ENCODE results near the gene ODAD2.
"Not testable (repeated sequence)": the region's sequence is repeated elsewhere in the genome, so short reads cannot be mapped to it uniquely, and the experiment has no call there.

Gene ODAD2

DNA sequence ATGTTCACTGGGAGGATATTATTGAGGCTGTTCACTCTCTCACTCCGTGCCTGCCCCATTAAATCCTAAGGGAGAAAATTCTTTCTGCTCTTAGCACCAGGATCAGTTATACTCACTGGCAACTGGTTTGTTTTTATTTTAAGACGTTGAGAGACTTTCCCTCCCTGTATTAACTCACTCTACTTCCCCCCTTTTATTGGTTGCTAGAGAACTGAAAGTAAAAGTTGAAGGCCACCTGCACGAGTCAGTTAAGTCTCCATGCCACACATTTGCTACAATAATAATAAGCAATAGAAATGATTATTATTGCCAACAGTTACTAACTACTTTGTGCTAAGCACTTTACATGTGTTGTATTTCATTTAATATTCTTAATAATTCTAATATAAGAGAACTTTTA, 40.5 kb downstream of the ODAD2 start:
- DNase-seq = not testable (repeated sequence)

DNA sequence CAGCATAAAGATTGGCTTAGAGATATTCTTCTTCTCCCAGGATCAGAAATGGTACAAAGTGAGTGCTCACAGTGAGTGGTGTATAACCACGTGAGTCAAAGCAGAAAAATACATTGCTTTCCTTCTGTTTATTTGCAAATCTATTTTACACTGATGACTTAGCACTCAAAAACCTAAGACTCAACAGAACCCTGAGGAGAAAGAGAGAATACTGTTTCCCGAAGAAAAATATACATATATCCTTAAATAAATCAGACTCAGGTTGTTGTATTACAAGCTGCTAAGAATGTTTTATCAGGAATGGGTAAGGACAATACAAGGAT, 48.7 kb downstream of the ODAD2 start:
- no peak for DNase-seq

DNA sequence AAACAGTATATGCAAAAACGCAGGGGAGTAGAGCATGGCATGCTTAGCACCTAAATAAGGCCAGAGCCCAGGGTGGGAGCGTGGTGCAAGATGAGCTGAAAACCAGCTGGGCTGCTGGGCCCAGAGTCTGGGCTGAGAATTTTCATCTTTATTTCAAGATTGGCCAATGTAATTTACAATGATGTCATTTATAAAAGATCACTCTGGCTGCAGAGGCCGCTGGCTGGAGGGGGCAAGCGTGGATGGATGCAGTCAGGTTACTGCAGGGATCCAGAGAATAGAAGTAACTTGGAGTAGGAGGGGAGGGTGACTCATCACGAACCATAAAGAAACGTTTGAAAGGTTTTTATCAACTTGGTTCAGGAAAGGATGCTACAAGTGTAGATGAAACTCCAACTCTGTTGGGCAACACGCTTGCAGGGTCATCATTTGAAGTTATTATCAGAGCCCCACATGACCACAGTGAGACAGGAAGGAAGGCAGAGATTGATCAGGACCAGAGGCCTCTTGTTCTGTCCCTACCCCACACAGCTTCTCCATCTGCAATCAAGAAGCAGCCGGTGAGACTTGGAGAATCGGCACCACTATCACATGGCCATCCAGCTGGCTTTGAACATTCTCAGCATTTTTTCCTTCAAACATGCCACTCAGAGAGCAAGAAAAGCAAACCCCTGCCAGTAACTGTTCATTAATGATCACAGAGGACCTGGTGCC, 49.2 kb downstream of the ODAD2 start:
- no peak for DNase-seq

DNA sequence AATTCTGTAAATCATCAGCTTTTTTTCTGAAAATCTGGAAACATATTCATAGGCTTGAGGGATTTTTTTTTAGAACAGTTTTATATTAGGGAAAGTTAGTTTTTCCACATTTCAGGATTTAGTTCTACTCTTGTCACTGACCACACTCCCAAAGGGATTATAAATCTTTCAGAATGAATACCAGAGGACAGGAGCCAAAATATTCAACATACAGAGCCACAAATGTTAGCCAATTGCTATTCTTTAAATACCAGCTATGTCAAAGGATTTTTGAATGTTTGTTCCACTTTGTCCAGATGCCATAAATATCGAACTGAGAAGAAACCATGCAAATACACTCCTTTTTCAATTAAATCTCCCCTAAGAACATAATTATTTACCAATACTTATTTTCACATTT, 50.7 kb downstream of the ODAD2 start:
- DNase-seq = no peak

DNA sequence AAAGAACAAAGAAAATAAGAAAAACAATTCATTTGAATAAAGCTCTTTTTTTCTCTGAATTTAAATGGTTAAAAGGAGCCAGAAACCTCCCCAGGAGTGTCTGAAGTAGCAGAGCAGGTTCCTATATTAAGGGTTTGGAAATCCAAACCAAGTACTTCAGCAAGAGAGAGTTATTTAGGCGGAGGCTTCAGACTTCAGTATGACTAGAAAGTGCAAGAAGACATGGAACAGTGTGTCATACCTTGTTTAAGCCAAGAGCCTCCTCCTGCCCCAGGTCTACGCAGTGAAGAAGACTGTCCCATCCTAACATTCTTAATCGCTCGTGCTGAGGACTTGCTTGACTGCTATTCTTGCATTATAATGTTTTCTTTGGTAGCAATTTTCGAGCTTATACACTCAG, 51.3 kb downstream of the ODAD2 start:
- no peak for DNase-seq

DNA sequence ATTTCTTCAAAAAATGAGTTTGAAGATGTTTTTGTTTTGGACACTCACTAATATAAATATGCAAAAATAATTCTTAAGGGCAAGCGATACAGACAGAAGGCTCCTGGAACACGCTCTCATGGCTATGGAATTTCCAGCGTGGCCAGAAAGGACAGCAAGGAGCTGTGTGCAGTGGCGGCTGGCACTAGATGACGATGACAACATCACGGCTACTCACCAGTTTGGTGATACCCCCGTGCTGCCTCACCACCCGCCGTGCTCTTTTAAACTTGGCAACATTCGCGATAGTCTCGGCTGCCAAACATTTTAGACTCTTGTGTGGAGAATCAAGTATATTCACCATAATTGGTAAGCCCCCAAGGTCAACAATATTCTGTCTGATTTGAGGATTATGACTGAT, 54.9 kb downstream of the ODAD2 start:
- no peak for DNase-seq

DNA sequence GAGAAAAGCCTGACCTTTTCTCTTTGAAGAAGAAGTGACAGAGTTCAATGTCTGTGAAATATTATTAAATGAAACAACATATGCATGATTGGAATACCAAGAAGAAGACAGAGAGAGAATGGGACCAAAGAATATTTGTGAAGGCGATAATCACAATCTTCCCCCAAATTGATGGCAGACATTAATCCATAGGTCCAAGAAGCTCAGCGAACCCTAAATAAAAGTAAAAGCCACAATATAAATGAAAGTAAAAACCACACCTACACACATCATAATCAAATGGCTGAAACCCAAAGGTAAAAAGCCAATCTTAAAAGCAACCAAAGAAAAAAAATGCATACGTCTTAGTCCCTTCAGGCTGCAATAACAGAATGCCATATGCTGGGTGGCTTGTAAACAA, 84.0 kb downstream of the ODAD2 start:
- no peak for DNase-seq

DNA sequence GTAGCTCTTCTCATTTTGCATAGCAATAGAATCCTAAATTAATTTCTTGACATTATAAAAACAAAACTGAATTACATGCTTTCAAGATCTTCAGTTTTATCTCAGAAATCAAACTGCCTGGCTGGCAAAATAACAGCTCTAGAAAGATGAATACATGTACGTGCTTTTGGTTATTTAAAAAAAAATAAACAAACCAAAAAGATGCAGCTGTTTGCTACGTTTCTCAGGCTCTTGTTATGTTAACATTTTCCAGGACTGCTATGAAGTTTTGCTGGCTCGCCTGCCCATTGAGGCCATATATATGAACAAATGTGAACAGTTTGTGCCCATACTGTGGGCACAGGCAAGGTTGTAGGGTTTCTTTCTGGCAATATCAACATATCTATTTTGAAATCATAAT, 86.6 kb downstream of the ODAD2 start:
- DNase-seq = no peak

DNA sequence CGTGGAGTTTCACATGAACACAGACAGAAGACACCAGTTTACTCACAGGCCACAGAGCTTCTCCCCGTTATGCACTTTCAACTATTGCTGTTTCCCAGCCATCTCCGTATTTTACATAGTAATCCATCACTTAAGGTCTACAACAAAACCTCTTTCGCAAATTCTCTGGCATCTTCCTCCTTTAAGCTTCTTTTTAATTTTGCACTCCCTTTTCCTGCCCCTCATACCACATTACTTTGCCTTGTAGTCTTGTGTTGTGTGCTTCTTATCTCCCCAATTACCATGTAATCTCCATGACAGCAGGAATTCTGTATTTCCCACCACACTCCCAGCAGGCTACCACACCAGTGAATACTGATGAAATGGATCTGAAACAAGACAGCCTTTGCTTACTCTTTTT, 87.3 kb downstream of the ODAD2 start:
- DNase-seq = no peak

DNA sequence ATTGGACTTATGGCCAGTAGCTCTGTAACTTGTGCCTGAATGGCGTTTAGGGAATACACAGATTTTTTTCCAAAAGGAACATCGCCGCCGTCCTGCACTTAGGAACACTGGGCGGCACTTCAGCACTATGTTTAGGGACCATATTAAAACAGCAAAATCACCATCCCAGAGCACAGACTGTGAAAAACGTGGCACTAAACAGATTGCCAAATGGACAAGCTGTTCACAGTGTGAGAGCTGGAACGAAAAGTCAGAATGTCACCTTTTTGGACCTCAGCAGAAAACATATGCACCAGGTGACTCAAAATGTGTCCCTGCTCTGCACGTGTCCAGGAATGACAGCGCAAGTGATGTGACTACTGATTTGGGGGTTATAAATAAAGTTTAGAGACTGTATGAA, 87.9 kb downstream of the ODAD2 start:
- DNase-seq = no peak

DNA sequence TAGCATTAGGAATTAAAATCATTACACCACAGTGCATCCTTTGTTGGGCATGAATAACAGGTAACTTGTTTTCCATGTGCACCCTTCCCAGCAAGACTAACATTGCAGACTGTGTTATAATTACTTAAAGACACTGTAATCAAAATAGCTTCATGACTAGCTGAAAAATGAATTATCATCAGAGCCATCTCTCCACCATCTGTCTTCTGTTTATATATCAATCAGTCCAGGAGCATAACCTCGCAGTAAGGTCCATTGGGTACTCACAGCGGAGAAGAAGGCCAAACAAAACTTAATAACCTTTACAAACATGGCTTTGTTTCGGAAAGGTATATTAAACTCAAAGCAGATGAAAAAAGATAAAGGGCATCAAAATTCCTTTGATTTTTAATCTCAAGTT, 90.6 kb downstream of the ODAD2 start:
- DNase-seq = no peak

DNA sequence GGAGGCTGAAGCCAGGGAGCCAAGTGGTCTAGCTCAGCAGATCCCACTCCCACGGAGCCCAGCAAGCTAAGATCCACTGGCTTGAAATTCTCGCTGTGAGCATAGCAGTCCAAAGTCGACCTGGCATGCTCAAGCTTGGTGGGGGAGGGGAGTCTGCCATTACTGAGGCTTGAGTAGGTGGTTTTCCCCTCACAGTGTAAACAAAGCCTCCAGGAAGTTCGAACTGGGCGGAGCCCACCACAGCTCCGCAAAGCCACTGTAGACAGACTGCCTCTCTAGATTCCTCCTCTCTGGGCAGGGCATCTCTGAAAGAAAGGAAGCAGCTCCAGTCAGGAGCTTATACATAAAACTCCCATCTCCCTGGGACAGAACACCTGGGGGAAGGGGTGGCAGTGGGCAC, 99.4 kb downstream of the ODAD2 start:
- not testable (repeated sequence) for DNase-seq

DNA sequence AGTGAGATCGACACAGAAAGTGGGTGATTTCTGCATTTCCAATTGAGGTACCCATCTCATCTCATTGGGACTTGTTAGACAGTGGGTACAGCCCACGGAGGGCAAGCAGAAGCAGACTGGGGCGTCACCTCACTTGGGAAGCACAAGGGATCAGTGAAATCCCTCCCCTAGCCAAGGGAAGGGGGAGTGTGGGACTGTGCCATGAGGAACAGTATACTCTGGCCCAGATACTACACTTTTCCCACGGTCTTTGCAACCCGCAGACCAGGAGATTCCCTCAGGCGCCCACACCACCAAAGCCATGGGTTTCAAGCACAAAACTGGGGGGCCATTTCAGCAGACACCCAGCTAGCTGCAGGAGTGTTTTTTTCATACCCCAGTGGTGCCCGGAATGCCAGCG, 99.8 kb downstream of the ODAD2 start:
- no peak for DNase-seq

DNA sequence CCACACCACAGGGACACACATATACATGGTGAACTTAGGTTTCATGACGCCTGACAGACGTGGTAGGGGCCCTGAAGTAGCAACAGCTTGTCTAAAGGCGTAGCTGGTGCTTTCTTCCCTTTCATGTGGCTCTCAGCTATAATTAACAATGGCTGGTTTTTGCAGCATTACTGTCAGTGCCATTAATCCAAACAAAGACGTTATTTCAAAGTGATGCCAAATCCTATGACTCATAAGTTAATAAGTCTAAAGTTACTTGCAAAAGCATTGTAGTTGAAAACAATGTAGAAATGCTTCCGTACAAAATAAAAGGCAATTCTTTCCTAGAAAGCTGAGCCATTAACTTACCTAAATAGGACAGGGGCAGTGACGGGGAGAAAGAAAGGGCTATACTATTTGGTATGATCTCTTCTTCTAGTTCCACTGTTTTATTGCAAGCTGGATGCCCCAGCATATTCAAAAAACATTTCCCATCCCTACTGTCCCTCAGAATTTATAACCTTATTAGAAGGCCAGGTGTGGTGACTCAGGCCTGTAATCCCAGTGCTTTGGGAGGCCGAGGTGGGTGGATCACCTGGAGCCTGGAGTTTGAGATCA, 105.4 kb downstream of the ODAD2 start:
- DNase-seq = no peak

DNA sequence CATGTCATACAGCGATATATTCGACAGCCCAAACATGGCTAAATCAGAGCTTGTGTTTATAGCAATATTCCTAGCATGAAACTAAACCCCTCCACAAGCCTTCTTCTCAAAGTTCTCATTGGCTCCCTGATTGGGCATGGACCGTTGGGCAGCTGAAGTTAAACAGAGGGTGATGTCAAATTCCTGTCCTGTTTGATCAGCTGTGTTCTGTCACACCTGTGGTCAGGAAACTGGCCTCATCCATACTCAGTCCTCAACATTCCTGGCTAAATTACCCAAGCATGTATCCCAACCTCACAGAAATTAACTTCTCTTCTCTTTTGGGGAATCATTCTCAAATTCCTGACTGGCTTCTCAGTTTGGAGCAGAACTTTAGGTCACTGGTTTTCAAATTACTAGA, 107.9 kb downstream of the ODAD2 start:
- DNase-seq = no peak

DNA sequence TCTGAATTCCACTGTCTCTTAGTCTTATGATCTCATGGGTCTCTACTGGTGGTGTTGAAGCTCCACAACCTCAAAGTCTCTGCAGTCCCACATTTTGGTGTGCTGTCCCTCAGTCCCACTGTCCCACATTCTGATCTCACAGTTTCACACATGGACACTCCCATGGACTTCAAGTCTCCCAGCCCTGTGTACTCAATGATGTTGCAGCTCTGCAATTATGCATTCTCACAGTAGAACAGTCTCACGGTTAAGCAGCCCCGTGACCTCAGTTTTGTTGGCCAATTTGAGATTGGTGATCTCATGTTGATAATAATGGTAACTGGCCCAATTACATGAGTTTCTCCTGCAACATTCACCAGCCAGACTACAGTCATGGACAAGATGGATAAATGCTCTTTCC, 109.4 kb downstream of the ODAD2 start:
- DNase-seq = no peak

DNA sequence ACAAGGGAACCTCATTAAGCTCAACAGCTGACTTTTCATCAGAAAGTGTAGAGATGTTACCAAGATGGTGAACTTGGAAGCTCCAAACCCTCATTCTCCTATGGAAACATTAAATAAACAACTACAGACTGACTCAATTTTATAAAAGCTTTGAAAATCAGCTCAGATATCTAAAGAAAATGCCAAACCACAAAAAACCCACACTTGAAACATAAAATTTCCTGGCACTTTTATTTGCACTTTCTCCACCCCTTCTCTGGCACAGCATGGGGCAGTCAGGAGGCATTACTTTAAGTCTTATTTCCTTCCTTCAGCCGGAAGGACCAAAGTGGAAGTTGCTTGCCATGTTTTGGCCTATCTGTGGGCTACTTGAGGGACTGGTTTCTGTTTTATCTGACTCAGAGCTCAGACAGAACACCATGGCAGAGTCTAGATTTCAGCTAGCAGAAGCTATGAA, 114.7 kb downstream of the ODAD2 start:
- DNase-seq = no peak

DNA sequence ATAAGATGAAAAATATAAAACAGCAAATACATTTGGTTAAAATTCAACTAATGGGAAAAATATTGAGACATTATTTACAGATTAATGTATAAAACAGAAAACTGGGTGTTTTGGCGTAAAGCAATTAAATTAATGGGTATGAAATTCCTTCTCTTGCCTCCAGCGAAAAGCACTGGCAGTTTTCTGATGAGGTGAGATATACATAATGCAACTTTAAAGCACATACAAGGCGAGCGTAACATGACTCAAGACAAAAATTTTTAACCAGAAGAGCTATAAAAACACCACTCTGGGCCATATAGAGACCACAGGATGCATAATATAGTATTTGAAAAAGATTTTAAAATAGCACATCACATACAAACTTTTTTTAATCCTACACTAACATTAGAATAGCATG, 120.6 kb downstream of the ODAD2 start:
- no peak for DNase-seq

DNA sequence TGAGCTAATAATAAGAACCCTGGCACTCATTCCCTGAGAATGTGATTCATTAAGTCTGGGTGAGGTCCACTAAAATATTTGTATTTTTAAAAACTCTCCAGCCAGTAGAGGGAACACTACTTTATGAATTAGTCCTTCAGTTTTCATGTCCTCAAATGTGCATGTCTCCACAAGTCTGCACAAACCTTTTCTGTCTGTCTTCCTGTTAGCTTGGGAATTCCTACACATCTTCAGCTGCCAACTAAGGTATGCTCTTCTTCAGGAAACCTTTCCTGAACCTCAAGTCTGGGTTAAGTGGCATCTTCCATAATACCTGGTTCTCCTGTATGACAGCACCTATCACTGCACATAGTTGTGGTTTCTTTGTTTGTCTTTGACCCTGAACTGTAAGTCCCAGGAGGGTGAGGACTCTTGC, 133.7 kb downstream of the ODAD2 start:
- DNase-seq = no peak

DNA sequence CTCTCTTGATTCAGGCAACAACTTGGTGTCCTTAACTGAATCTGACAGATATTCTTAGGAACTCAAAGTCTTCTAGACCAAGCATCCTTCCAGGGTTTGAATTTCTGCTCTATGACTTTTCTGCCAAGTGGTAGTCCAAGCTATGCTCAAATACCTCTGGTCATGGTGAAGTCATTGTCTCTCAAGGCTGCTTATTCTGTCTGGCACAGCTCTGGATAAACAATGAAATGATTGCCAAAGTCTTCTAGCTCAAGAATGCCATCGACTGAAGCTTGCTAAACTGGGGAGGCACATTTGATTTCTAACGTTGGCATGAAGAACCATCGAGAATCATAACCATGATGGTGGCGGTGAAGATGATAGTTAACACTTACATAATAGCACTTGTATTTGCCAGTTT, 137.1 kb downstream of the ODAD2 start:
- no peak for DNase-seq

DNA sequence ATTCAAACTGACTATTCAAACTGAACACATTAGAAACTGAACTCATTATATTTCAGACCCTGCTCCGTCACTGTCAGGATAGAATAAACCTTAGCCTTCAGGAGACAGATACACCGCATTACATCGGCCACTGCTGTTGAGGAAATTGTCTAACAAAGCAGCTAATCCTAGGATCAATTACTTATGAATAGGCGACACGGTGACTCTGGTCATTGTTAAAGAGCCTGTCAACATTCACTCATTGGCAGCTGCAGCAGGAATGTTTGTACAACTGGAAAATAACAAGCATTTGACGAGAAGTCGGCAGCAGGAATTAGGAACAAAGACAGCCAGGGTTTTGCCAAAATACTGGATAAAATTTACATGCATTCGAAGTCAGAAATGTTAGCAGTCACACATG, 141.3 kb downstream of the ODAD2 start:
- peak; percentile 39 for DNase-seq

DNA sequence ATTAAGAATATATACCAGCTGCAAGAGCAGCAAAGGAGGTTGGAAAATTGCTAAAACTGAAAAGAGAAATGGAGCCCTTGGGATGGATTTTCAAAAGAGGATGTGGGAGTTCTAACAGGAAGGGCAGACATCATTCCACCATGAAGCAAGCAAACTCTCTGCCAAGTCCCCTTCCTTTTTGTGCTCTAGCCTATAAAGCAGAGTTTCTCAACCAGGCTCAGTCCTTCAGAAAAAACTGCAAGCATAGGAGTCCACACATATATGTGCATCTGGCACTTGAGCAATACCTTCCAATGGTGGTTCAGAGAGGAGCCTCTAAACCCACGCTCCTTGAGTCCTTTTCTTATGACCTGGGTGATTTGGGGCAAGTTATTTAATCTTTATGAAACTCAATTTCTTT, 154.7 kb downstream of the ODAD2 start:
- DNase-seq = no peak

DNA sequence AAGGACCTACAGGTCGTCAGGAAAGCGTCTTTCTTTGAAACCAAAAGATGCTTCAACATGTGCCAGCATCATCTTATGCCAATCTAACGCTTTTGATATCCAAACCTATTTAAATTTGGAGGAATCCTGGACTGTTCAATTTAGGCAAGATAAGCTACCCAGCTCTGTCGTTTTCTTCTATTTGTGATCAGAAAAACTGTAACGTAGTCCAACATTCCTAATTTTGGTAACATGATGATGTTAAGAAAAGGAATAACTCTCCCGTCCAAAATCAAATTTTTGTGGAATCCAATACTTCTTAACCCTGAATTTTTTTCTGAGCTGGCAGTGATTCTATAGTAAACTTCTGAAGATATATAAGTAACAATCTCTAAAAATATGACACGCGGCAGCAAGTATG, 160.0 kb downstream of the ODAD2 start:
- DNase-seq = no peak

DNA sequence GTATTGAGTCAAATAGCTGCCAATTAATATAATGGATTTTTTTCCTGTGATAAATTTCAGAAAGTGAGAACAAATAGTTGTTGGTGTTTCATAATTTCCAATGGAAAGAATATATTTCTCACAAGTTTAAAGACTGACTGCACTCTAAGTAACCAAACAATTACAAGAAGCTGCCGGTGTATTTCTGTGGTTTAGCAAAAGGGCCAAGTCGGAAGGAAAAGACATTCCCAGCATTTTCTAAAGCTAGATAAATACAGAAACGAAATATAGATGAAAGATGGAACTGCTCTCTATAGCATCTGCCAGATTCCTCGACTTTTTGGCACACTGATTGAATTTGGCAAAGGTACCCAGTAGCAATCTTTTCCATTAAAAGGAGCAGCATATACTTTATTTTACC, 160.5 kb downstream of the ODAD2 start:
- DNase-seq = no peak

DNA sequence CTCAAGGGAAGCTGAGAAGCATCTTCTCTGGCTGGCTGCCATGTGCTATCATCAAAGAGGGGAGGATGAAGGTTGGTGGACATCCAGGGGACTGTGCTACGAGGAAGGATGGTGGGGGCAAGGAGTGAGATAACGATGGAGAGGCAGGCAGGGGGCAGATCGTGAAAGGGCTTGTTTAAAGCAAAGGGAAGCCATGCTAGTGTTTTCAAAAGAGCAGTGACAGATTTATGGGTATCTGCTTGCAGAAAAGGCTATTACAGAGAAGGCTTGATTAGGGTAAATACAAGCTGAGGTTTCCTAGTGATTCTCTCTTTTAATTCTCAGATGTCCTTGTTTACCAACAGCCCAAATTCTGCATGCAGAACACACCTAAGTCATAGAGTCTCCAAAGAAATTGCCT, 164.4 kb downstream of the ODAD2 start:
- DNase-seq = no peak

Measured in NCI-H345 (cell line).